GM23248 (cell line): ENCODE results near the gene TANGO6.

Experiments used
- EZH2 ChIP-seq: fragments of 200-600 bp; sonication (generic); IDR thresholded peaks from 2 replicates; pipeline ENCODE4 v1.6.1; 2018; ENCODE audit warnings: antibody characterized with exemption, mild to moderate bottlenecking; ENCODE audit not compliant: insufficient read depth, poor library complexity, severe bottlenecking
- EZH2phosphoT487 ChIP-seq: fragments of 200-600 bp; sonication (generic); IDR thresholded peaks from 2 replicates; pipeline ENCODE4 v1.6.1; 2018; ENCODE audit warnings: antibody characterized with exemption, moderate library complexity, mild to moderate bottlenecking, low read depth; ENCODE audit not compliant: insufficient read depth

DNA sequence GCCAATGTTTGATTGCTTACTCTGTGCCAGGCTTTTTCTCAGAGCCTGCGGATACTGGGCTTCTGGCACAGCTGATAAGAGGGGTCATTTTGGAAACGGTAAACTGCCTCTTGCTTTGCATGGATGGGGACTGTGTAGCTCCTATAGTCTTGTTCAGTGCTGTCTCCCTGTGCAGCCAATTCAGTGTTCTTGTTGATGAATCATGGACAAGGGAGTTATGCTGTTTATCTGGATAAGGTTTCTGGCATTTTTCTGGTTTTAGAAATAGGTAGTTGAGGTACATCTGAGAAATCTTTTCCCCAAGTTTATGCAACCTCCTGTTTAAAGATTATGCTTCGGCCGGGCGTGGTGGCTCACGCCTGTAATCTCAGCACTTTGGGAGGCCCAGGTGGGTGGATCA lies 16.7 kb upstream of the TANGO6 start:
- no peak for TF ChIP-seq EZH2
- TF ChIP-seq EZH2phosphoT487 = no peak
